Fibroblast of villous mesenchyme (primary cell): Measurements from ENCODE around the gene ZNF200. TPM values are rescaled to one million over a fixed set of nuclear protein-coding genes. Genes with fewer than 3 reads are reported as not detected.

ENCODE experiments used
- DNase-seq: peaks from one replicate; pipeline ENCODE4 v3.0.0-alpha.2; 2010; ENCODE audit warnings: low read depth
- H3K4me3 ChIP-seq: 2 replicates; pipeline ENCODE4 v1.5.1; 2011; ENCODE audit warnings: low read depth, mild to moderate bottlenecking, low read length
- CTCF ChIP-seq: IDR thresholded peaks from 2 replicates; pipeline ENCODE4 v1.5.1; 2012; ENCODE audit warnings: low read depth, mild to moderate bottlenecking, low read length; ENCODE audit not compliant: insufficient read depth
- total RNA-seq: library from RNA; depleted of rRNA; stranded (reverse); fragments of >200 nt; gene quantifications from 2 replicates; pipeline ENCODE4 v1.2.3, GENCODE V29; 2012

ZNF200 gene
- total RNA-seq, 1 donor: 11.2 TPM

DNA sequence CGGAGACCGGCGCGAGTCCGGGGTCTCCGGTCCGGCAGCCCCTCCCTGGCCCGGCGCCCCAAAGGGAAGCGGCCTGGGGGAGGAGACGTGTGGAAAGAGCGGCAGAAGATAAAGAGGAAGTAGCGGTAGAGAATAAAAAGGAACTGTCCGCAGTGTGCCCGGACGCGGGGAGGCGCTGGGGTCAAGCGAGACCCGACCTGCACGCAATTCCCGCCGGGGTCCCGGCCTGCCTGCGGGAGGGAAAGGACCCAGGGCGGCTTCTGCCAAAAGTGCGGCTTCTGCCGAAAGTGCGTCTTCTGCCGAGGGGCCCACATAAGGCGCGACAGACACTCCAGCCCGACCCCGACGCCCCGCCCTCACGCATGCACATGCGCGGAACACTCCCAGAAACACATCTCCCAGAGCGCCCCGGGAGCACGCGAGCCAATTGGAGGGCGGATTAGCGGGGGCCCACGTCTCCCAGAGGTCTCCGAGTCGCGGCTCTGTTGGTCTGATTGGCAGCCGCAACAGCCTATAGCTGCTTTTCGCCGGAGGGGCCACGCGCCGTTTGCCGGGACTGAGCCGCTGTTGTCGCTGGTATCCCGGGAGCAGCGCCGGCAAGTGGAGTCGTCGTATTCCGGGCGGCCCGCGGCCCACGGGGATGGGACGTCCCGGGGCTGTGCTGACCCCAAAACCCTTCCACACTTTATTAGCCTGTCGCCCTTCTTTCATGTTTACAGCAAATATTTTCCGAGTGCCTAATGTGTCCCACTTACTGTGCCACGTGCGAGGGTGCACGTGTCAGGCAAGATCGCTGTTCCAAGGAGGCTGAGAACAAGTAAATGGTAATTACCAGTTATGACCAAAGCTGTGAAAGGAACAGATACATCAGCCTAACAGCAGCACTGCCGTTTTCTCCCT, 29.4 kb upstream of the ZNF200 start:
- H3K4me3 ChIP-seq: peak overlapping the region; percentile 86
- peak; percentile 30 for TF ChIP-seq CTCF
- DNase-seq: peak; percentile 99

GRCh38 chr16:3262517-3262916, 27.6 kb upstream of the ZNF200 start:
- TF ChIP-seq CTCF: no peak
- DNase-seq: no peak
- no peak overlapping the region for H3K4me3 ChIP-seq

DNA sequence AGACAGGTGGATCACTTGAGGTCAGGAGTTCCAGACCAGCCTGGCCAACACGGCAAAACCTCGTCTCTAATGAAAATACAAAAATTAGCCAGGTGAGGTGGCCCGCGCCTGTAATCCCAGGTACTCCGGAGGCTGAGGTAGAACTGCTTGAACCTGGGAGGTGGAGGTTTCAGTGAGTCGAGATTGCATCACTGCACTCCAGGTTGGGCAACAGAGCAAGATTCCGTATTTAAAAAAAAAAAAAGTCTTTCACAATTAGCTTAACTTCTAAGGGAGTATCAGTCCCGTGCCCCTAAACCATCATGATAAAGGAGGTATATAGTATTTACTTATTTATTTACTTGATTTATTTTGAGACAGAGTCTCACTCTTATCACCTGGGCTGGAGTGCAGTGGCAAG, 24.9 kb upstream of the ZNF200 start:
- no peak for TF ChIP-seq CTCF
- no peak overlapping the region for H3K4me3 ChIP-seq
- DNase-seq: no peak

DNA sequence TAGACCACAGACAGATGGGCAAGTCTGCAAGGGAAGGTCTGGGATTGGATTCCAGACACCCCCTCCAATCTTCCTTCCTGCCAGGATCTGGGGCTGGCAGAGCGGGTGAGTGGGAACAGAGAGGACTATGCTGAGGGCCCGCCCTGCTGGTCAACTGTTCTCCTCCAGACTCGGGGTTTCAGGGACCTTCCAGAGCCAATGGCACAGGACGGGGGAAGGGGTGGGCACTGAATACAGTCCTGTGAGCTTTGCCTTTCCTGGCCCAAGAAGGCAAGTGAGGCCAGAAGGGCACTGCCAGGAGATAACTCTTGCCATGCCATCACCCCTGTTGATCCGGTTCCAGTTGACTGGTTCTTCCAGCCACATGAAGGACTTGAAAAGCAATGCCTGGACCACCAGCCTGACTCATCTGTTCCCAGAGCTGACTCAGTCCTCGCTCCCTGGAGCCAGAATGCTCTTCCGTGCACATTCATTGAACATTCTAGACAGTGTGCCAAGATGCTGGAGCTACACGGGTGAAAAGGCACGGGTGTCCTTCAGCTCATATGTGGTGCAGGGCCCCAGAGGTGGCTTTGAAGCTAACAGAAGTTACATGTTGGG, 22.0 kb upstream of the ZNF200 start:
- no peak for DNase-seq
- H3K4me3 ChIP-seq: no peak overlapping the region
- no peak for TF ChIP-seq CTCF

- DNase-seq: peak; percentile 21
- no peak for TF ChIP-seq CTCF
- no peak within 1 kb of the TSS for H3K4me3 ChIP-seq
Measured at GRCh38 chr16:3256146-3256865, 21.3 kb upstream of the ZNF200 start, which contains the start of gene MEFV. Gene MEFV (minus strand): TSS chr16:3256633. CDS start chr16:3256587, 46 bp downstream.

- TF ChIP-seq CTCF: no peak
- H3K4me3 ChIP-seq: no peak overlapping the region
- DNase-seq: no peak
Measured at GRCh38 chr16:3254309-3254708, 19.4 kb upstream of the ZNF200 start.
